UCSD-AML1 (cell line): ENCODE results near the gene NOL4L.

Source experiments
- DNase-seq: peaks from one replicate; lab custom pipeline; 2025; ENCODE audit not compliant: unreplicated experiment; lab: John Stamatoyannopoulos, UW

The NOL4L gene

GRCh38 chr20:32461836-32462600 is 123.1 kb downstream of the NOL4L start:
- DNase-seq, result no peak

DNA sequence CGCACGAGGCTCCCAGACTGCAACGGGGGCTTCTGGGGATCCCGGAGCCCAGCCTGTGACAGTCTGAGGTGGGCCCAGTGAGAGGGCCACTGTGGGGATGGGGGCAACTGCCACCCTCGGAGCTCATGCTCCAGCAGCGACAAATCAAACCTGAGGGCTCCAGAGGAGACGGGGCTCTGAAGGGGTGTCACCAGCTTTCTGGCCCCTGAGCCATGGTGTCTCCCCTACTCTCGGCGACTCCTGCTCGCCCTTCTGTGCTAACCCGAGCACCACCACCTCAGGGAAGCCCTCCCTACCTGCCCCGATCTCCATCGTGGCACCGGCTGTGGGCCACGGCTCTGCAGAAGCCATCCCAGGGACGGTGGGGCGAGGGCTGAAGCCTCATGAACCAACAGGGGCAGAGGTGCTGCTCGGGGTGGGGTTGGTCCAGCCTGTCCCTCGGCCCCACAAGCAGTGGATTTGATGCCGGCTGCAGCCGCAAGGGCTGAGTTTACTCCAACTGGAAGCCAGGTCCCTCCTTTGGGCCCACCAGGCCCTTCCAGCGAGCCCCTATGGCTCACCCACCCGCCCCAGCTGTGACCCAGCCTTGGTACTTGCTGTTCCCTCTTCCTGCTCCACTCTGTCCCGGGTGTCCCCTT is 124.3 kb downstream of the NOL4L start:
- no peak for DNase-seq

- DNase-seq, result no peak
Observed at GRCh38 chr20:32460231-32460630, 124.9 kb downstream of the NOL4L start.

GRCh38 chr20:32458837-32459220 is 126.3 kb downstream of the NOL4L start:
- no peak for DNase-seq

DNA sequence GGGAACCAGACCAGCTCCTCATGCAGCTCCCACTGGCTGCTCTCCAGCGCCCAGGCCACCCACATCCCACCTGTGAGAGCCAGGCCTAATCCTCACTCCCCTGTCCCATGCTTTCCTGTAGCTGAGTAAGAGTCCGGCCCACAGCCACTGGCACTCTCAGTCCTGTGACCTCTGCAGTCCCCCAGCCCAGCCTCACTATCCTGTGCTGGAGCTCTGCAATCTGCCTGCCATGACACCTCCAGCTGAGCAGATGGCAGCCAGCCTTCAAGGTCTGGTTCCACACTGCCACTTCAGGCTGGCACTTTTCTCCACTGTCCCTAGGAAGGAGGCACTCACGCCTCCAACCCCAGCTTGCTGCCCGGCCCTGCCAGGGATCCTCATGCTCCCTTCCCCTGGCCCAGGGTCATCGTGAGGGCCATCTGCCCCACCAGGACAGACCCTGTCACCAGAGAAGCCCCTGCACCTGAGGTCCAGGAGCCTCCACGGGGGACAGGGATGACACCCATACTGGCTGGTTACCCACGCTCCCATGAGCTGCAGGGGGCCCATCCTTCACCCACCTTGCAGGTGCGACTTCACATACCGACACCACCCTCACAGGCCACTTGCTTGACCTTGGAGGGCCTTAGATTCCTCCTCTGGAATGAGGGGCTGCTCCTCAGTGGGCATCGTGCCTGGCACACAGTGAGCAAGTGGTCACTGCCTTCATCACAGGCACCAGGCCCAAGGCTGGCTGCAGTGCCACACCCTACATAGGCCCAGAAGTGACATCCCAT is 126.9 kb downstream of the NOL4L start:
- no peak for DNase-seq

GRCh38 chr20:32457479-32457986 is 127.6 kb downstream of the NOL4L start:
- no peak for DNase-seq

- DNase-seq, result no peak
Observed at GRCh38 chr20:32456869-32457478, 128.2 kb downstream of the NOL4L start.

GRCh38 chr20:32455901-32456701 is 129.0 kb downstream of the NOL4L start:
- no peak for DNase-seq

DNA sequence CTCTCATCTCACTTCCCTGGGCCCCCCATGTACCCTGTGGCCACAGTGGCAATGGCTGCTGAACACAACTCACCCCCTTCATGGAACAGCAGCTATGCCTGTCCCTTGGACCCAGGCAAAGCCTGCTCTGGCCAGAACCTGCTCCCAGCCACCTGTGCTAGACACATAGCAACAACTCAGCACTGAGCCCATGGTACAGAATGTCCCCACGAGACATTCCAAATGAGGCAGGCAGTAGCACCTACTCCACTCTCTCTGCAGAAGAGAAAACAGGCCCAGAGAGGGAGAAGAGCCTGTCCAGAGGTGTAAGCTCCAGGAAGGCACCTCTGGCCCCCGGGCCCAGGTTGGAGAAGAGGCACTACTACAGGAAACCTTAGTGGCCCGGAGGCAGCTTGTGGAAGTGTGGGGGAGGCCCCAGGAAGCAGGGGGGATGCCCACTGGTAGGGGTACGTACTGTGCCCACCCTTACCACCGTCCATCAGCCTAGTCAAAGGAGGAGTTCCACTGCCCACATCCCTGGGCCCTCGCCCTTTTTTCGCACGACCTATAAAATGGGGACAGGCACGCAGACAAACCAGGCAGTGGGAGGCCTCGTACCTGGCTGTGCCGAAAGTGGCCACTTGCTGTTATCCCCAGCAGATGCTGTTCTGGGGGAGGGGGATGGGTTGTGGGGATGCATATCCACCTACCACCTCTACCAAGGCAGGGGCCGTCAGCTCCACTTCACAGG is 129.8 kb downstream of the NOL4L start:
- DNase-seq, result no peak

GRCh38 chr20:32454164-32455145 is 130.7 kb downstream of the NOL4L start:
- DNase-seq, result no peak

DNA sequence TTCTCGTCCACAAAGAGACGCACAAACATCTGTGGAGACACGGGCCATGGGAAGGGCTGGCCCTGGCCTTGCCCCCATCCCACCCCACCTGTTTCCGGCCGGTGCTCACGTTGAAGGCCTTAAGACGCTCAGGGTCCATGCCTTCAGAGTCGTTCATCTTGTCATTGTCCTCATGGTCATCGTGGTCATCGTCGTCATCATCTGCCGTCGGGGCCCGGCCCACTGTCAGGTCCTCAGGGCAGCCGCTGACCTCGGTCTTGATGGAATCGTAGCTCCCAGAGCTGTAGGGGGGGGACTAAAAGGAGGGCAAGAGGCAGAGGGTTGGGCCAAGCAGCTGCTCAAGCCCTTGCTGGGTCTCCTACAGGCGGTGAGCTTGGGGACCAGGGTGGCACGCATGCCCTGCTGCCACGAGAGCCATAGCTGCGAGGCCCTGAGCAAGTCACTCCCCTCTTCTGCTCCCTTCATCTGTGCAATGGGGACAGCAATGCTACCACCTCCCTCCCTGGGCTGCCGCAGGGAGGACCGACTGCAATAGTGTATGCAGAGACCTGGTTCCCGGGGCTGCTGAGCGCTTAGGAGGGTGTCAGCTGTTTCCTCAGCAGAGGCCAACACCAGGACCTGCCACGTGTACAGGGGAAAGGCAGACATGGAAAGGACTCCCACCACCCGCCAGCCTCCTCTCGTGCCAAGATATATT is 131.5 kb downstream of the NOL4L start:
- DNase-seq, result no peak

- DNase-seq, result no peak
Observed at GRCh38 chr20:32452776-32453466, 132.2 kb downstream of the NOL4L start.

- peak; percentile 40 for DNase-seq
Observed at GRCh38 chr20:32451682-32452461, 133.3 kb downstream of the NOL4L start.

DNA sequence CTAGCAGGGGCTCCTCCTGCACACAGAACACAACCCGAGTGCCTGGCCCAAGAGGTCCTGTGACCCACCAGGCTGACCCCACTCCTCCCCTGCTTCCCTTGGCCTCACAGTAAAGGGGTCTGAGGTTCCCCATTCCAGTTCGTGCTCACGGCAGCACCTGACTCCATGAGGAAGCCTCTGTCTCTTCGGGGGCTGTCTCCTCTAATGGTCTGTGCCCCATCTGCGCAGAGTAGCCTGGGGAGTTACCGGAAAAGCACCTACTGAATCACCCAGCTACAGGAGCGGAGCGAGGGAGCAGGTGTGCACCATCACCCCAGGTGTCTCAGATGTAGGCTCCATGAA is 133.8 kb downstream of the NOL4L start:
- DNase-seq, result no peak

GRCh38 chr20:32450484-32451061 is 134.6 kb downstream of the NOL4L start:
- DNase-seq, result no peak

- no peak for DNase-seq
Observed at GRCh38 chr20:32449890-32450401, 135.2 kb downstream of the NOL4L start.
